GM12878 (cell line): ENCODE data around the gene TACC3. TPM values are rescaled to one million over a fixed set of nuclear protein-coding genes. Genes with fewer than 3 reads are reported as not detected.

Source experiments
- BCL11A ChIP-seq: IDR thresholded peaks from 2 replicates; pipeline ENCODE4 v1.6.1; 2011; ENCODE audit warnings: low read depth, low read length
- CBX3 ChIP-seq: fragments of 200-600 bp; sonication (generic); IDR thresholded peaks from 2 replicates; pipeline ENCODE4 v1.6.1; 2016; ENCODE audit warnings: low read depth, borderline replicate concordance
- ETV6 ChIP-seq, 2 experiments: fragments of 450-650 bp in 1 of 2; IDR thresholded peaks in 1 of 2; conservative IDR thresholded peaks in 1 of 2; 2 replicates each; pipeline ENCODE4 v1.6.1; 2014; ENCODE audit warnings: antibody characterized with exemption in 1 of 2, borderline replicate concordance in 1 of 2, low read depth in 1 of 2, mild to moderate bottlenecking in 1 of 2, moderate library complexity in 1 of 2
- HDGF ChIP-seq: fragments of 450-650 bp; IDR thresholded peaks from 2 replicates; pipeline ENCODE4 v1.6.1; 2016; ENCODE audit warnings: antibody characterized with exemption
- JUNB ChIP-seq: IDR thresholded peaks from 2 replicates; pipeline ENCODE4 v1.6.1; 2016; ENCODE audit warnings: antibody characterized with exemption, mild to moderate bottlenecking
- KLF5 ChIP-seq: fragments of 450-650 bp; IDR thresholded peaks from 2 replicates; pipeline ENCODE4 v1.6.1; 2014; ENCODE audit warnings: mild to moderate bottlenecking; ENCODE audit not compliant: partially characterized antibody
- RCOR1 ChIP-seq: conservative IDR thresholded peaks from 2 replicates; pipeline ENCODE4 v1.6.1; 2012; ENCODE audit warnings: low read depth, low read length, improper control_type of control experiment
- SMC3 ChIP-seq: IDR thresholded peaks from 2 replicates; pipeline ENCODE4 v1.6.1; 2011; ENCODE audit warnings: low read length, improper control_type of control experiment, borderline replicate concordance
- STAT3 ChIP-seq: IDR thresholded peaks from 2 replicates; pipeline ENCODE4 v1.6.1; 2011; ENCODE audit warnings: low read depth, low read length, improper control_type of control experiment
- WRNIP1 ChIP-seq: IDR thresholded peaks from 2 replicates; pipeline ENCODE4 v1.6.1; 2011; ENCODE audit warnings: low read depth, low read length, improper control_type of control experiment, borderline replicate concordance
- ZBED1 ChIP-seq: IDR thresholded peaks from 2 replicates; pipeline ENCODE4 v1.6.1; 2016; ENCODE audit warnings: borderline replicate concordance
- ZZZ3 ChIP-seq: IDR thresholded peaks from 2 replicates; pipeline ENCODE4 v1.6.1; 2011; ENCODE audit warnings: low read depth; ENCODE audit not compliant: control insufficient read depth, insufficient read length
- polyA plus RNA-seq, 11 experiments: library from polyadenylated mRNA; depleted of rRNA in 4 of 11; unstranded in 6 of 11; stranded (reverse) in 5 of 11; fragments of >200 nt; fragmentation: Nextera tagmentation in 4 of 11; fragmentation: Illumina TruSeq in 1 of 11; extraction: Ambion mirVana in 4 of 11; extraction: Trizol in 1 of 11; gene quantifications; 1 replicate in 1 of 11; 2 replicates in 10 of 11; pipeline versions ENCODE4 v1.2.1 to v1.2.3, GENCODE V29; 2011 to 2016; ENCODE audit warnings: inconsistent platforms in 2 of 11, missing spikeins in 2 of 11, low read depth in 1 of 11
- total RNA-seq, 4 experiments: library from RNA; depleted of rRNA in 3 of 4; stranded (reverse); fragments of >200 nt in 3 of 4; fragmentation: Illumina TruSeq in 1 of 4; extraction: Trizol in 1 of 4; gene quantifications; 2 replicates each; pipeline versions ENCODE4 v1.2.1 to v1.2.3, GENCODE V29; 2013 to 2021
- TF ChIP-seq, protein P1 (sequence below): IDR thresholded peaks from 2 replicates; pipeline ENCODE4 v1.6.1; 2012; ENCODE audit warnings: low read depth, low read length, improper control_type of control experiment
- TF ChIP-seq, protein P2 (sequence below): IDR thresholded peaks from 2 replicates; pipeline ENCODE4 v1.6.1; 2012; ENCODE audit warnings: low read length, inconsistent platforms
- TF ChIP-seq, protein P3 (sequence below): IDR thresholded peaks from 2 replicates; pipeline ENCODE4 v1.6.1; 2012; ENCODE audit warnings: improper control_type of control experiment, low read depth, low read length; ENCODE audit not compliant: insufficient replicate concordance
- TF ChIP-seq, protein P4 (sequence below): fragments of 450-650 bp; IDR thresholded peaks from 2 replicates; pipeline ENCODE4 v1.6.1; 2018; ENCODE audit warnings: borderline replicate concordance, mild to moderate bottlenecking; ENCODE audit not compliant: partially characterized antibody
- TF ChIP-seq, protein P5 (sequence below): fragments of 450-650 bp; IDR thresholded peaks from 2 replicates; pipeline ENCODE4 v1.6.1; 2016; ENCODE audit warnings: mild to moderate bottlenecking

Gene TACC3
- total and polyA plus RNA-seq, 10 of the 15 experiments (the other 5 are each of a cell fraction or from before 2014, with no cell fraction given) = 2.8 to 121 (median 73.3) TPM

DNA sequence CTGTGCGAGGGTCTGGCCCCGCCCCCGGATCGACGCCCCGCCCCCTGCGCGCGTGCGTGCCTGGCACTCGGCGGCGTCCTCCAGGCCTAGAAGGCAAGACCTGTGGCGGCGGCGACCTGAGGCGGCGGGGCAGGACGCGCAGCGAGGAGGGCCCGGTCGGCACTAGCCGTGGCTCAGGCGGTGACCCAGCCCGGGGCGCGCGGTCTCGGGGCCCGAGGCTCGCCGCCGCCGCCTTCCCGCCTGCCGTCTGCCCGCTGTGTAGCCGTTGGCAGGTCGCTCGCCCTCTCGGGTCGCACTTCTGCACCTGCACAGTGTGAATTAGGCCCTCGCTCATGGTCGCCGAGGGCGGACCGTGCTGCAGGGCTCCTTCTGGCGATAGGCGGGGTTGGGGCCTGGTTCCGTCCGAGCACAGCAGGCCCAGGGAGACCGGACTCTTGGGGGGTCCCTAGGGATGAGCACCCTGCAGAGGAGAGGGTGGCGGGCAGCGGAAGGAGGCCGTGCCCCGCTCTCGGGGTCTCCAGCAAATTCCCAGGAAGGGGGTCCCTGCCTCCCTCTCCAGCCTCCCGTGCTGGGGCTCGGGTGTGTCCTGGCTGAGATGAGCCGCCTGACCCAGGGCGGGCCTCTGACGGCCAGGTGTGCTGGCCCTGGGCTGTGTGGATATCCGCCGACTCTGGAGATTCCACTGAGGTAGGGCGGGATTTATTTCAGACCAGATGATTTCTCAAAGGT, 36.7 kb upstream of the TACC3 start (continued):
- TF ChIP-seq, protein P1, sequence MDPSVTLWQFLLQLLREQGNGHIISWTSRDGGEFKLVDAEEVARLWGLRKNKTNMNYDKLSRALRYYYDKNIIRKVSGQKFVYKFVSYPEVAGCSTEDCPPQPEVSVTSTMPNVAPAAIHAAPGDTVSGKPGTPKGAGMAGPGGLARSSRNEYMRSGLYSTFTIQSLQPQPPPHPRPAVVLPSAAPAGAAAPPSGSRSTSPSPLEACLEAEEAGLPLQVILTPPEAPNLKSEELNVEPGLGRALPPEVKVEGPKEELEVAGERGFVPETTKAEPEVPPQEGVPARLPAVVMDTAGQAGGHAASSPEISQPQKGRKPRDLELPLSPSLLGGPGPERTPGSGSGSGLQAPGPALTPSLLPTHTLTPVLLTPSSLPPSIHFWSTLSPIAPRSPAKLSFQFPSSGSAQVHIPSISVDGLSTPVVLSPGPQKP = no peak
- TF ChIP-seq HDGF = no peak
- TF ChIP-seq KLF5 = peak; percentile 42
- no peak for TF ChIP-seq JUNB
- TF ChIP-seq WRNIP1 = no peak
- TF ChIP-seq ZBED1 = no peak
- TF ChIP-seq STAT3 = no peak
- TF ChIP-seq RCOR1 = no peak
- TF ChIP-seq, protein P2, sequence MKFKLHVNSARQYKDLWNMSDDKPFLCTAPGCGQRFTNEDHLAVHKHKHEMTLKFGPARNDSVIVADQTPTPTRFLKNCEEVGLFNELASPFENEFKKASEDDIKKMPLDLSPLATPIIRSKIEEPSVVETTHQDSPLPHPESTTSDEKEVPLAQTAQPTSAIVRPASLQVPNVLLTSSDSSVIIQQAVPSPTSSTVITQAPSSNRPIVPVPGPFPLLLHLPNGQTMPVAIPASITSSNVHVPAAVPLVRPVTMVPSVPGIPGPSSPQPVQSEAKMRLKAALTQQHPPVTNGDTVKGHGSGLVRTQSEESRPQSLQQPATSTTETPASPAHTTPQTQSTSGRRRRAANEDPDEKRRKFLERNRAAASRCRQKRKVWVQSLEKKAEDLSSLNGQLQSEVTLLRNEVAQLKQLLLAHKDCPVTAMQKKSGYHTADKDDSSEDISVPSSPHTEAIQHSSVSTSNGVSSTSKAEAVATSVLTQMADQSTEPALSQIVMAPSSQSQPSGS = no peak
- TF ChIP-seq, protein P3, sequence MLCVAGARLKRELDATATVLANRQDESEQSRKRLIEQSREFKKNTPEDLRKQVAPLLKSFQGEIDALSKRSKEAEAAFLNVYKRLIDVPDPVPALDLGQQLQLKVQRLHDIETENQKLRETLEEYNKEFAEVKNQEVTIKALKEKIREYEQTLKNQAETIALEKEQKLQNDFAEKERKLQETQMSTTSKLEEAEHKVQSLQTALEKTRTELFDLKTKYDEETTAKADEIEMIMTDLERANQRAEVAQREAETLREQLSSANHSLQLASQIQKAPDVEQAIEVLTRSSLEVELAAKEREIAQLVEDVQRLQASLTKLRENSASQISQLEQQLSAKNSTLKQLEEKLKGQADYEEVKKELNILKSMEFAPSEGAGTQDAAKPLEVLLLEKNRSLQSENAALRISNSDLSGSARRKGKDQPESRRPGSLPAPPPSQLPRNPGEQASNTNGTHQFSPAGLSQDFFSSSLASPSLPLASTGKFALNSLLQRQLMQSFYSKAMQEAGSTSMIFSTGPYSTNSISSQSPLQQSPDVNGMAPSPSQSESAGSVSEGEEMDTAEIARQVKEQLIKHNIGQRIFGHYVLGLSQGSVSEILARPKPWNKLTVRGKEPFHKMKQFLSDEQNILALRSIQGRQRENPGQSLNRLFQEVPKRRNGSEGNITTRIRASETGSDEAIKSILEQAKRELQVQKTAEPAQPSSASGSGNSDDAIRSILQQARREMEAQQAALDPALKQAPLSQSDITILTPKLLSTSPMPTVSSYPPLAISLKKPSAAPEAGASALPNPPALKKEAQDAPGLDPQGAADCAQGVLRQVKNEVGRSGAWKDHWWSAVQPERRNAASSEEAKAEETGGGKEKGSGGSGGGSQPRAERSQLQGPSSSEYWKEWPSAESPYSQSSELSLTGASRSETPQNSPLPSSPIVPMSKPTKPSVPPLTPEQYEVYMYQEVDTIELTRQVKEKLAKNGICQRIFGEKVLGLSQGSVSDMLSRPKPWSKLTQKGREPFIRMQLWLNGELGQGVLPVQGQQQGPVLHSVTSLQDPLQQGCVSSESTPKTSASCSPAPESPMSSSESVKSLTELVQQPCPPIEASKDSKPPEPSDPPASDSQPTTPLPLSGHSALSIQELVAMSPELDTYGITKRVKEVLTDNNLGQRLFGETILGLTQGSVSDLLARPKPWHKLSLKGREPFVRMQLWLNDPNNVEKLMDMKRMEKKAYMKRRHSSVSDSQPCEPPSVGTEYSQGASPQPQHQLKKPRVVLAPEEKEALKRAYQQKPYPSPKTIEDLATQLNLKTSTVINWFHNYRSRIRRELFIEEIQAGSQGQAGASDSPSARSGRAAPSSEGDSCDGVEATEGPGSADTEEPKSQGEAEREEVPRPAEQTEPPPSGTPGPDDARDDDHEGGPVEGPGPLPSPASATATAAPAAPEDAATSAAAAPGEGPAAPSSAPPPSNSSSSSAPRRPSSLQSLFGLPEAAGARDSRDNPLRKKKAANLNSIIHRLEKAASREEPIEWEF = no peak
- TF ChIP-seq, protein P4, sequence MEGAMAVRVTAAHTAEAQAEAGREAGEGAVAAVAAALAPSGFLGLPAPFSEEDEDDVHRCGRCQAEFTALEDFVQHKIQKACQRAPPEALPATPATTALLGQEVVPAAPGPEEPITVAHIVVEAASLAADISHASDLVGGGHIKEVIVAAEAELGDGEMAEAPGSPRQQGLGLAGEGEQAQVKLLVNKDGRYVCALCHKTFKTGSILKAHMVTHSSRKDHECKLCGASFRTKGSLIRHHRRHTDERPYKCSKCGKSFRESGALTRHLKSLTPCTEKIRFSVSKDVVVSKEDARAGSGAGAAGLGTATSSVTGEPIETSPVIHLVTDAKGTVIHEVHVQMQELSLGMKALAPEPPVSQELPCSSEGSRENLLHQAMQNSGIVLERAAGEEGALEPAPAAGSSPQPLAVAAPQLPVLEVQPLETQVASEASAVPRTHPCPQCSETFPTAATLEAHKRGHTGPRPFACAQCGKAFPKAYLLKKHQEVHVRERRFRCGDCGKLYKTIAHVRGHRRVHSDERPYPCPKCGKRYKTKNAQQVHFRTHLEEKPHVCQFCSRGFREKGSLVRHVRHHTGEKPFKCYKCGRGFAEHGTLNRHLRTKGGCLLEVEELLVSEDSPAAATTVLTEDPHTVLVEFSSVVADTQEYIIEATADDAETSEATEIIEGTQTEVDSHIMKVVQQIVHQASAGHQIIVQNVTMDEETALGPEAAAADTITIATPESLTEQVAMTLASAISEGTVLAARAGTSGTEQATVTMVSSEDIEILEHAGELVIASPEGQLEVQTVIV = no peak
- TF ChIP-seq ZZZ3 = no peak
- no peak for TF ChIP-seq BCL11A
- no peak for TF ChIP-seq ETV6 (conservative IDR thresholded peaks at IDR 0.05 in 1 of 2, IDR thresholded peaks at IDR 0.05 in 1 of 2; ENCODE audit: borderline replicate concordance in 1 of 2, low read depth in 1 of 2)
- TF ChIP-seq CBX3 = no peak
- no peak for TF ChIP-seq SMC3
- TF ChIP-seq, protein P5, sequence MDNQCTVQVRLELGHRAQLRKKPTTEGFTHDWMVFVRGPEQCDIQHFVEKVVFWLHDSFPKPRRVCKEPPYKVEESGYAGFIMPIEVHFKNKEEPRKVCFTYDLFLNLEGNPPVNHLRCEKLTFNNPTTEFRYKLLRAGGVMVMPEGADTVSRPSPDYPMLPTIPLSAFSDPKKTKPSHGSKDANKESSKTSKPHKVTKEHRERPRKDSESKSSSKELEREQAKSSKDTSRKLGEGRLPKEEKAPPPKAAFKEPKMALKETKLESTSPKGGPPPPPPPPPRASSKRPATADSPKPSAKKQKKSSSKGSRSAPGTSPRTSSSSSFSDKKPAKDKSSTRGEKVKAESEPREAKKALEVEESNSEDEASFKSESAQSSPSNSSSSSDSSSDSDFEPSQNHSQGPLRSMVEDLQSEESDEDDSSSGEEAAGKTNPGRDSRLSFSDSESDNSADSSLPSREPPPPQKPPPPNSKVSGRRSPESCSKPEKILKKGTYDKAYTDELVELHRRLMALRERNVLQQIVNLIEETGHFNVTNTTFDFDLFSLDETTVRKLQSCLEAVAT = 0 out of 2 replicates have a peak, but pooled peaks have one; percentile 65
